ENCODE results near the gene TNP2.

- TF ChIP-seq YY1 (IDR thresholded peaks at IDR 0.05; ENCODE audit: extremely low read depth, insufficient replicate concordance, low read depth, low read length) (no peak), CTCF (IDR thresholded peaks at IDR 0.05 in 2 of 3, conservative IDR thresholded peaks at IDR 0.05 in 1 of 3; ENCODE audit: borderline replicate concordance in 1 of 3, insufficient read depth in 1 of 3, low read depth in 2 of 3, low read length in 2 of 3) (no peak), REST (IDR thresholded peaks at IDR 0.05; ENCODE audit: low read depth) (no peak), CEBPB (IDR thresholded peaks at IDR 0.05; ENCODE audit: low read depth) (no peak), ZNF274 (IDR thresholded peaks at IDR 0.05; ENCODE audit: low read depth, low read length) (no peak), SRF (IDR thresholded peaks at IDR 0.05; ENCODE audit: low read depth) (no peak), POLR2A (IDR thresholded peaks at IDR 0.05; ENCODE audit: borderline replicate concordance, extremely low read depth, insufficient read depth, insufficient read length) (no peak), EZH2 (IDR thresholded peaks at IDR 0.05) (no peak)
Observed at GRCh38 chr16:11249233-11250061, 19.7 kb downstream of the TNP2 start.
